Epithelial cell of proximal tubule (primary cell): ENCODE measurements around the gene ZNF592. TPM values are rescaled to one million over a fixed set of nuclear protein-coding genes. Genes with fewer than 3 reads are reported as not detected.

Experiments
- DNase-seq: peaks from one replicate; pipeline ENCODE4 v3.0.0-alpha.2; 2011; ENCODE audit warnings: low read depth
- H3K4me3 ChIP-seq: 2 replicates; pipeline ENCODE4 v1.5.1; 2011; ENCODE audit warnings: low read depth, mild to moderate bottlenecking, low read length
- total RNA-seq: library from RNA; depleted of rRNA; stranded (reverse); fragments of >200 nt; gene quantifications from 2 replicates; pipeline ENCODE4 v1.2.3, GENCODE V29; 2015
- TF ChIP-seq, protein P1 (sequence below): conservative IDR thresholded peaks from 2 replicates; pipeline ENCODE4 v1.5.1; 2012; ENCODE audit warnings: low read depth, mild to moderate bottlenecking, low read length

The ZNF592 gene
- total RNA-seq, 1 donor from 2014 or later = 8.2 TPM

DNA sequence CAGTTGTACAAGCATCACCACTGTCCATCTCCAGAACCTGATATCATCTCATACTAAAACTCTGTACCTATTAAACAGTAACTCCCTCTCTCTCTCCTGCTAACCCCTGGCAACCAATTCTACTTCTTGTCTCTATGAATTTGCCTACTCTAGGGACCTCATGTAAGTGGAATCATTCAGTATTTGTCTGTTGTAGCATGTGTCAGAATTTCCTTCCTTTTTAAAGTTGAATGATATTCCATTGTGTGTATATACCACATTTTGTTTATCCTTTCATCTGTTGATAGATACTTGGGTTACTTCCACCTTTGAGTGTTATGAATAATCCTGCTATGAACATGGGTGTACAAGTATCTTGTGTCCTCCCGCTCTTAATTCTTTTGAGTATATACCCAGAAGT lies 16.6 kb downstream of the ZNF592 start:
- H3K4me3 ChIP-seq = no peak overlapping the region
- TF ChIP-seq, protein P1, sequence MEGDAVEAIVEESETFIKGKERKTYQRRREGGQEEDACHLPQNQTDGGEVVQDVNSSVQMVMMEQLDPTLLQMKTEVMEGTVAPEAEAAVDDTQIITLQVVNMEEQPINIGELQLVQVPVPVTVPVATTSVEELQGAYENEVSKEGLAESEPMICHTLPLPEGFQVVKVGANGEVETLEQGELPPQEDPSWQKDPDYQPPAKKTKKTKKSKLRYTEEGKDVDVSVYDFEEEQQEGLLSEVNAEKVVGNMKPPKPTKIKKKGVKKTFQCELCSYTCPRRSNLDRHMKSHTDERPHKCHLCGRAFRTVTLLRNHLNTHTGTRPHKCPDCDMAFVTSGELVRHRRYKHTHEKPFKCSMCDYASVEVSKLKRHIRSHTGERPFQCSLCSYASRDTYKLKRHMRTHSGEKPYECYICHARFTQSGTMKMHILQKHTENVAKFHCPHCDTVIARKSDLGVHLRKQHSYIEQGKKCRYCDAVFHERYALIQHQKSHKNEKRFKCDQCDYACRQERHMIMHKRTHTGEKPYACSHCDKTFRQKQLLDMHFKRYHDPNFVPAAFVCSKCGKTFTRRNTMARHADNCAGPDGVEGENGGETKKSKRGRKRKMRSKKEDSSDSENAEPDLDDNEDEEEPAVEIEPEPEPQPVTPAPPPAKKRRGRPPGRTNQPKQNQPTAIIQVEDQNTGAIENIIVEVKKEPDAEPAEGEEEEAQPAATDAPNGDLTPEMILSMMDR = no peak
- DNase-seq = no peak

DNA sequence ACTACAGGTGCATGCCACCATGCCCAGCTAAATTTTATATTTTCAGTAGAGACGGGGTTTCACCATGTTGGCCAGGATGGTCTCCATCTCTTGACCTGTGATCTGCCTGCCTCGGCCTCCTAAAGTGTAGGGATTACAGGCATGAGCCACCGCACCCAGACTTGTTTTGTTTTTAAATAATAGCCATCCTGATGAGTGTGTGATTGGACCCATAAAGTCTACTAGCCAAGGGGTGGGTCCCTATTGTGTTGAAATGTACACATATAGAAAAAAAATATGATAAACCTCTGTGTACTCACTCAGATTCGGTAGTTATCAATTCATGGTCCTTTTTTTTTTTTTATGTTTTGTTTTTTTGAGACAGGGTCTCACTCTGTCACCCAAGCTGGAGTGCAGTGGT lies 17.3 kb downstream of the ZNF592 start:
- no peak for DNase-seq
- H3K4me3 ChIP-seq = no peak overlapping the region
- TF ChIP-seq, protein P1 = no peak

DNA sequence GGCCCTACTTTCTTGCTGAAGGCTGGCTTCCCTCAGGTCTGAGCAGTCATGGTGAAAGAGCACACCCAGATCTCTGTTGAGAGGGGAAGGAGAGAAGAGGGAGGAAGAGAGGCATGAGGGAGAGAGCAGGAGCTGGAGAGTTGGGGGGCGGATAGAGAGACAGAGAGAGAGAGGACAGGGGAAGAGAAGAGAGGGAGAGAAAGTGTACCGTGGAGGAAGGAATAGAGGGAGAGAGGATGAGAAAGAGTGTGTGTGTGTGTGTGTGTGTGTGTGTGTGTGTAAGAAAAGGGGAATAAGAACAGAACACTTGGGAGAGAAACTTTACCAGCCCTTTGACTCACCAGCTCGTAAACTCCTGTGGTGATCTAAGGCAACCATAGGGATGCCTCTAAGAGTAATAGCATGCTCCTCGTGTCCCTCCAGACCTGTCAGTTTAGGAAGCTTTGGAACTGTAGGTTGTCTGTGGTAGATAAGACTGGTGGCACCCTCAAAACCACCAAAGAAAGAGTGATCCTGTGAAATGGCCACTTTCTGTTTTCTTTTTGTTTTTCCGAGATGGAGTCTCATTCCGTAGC lies 18.2 kb downstream of the ZNF592 start:
- H3K4me3 ChIP-seq = no peak overlapping the region
- DNase-seq = no peak
- TF ChIP-seq, protein P1 = no peak

DNA sequence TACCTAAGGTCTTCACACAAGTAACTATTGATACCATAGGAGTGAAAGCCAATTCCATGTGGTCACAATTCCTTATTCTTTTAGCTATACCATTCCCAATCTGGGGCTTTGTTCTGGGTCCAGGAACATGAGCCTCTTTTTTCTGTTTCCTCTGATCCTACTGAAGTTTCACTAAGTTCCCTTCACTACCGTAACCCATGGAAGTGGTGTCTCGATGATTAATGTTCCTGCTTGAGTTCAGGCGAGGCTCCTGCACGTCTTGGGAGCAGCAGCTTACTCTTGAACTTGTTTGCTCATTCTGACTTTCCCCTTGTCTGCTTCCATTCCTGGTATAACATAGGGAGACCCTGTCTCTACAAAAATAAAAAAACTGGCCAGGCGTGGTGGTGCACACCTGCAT lies 23.6 kb downstream of the ZNF592 start:
- TF ChIP-seq, protein P1 = no peak
- no peak overlapping the region for H3K4me3 ChIP-seq
- no peak for DNase-seq

DNA sequence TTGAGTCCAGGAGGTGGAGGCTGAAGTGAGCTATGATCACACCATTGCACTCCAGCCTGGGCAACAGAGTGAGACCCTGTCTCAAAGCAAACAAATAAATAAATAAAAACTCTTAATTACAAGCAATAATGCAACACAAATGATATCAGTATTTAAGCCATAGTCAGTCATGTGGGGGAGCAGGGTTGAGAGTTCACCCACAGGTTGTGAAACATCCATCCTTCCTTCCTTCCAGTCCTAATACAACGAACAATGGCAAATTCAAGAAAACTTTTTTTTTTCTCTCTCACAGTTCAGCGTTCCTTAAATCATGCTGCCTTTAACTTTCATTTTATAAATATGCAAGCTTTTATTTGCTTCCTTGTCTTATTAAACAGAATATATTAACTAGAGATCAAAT lies 24.1 kb downstream of the ZNF592 start:
- no peak overlapping the region for H3K4me3 ChIP-seq
- DNase-seq = no peak
- TF ChIP-seq, protein P1 = no peak

DNA sequence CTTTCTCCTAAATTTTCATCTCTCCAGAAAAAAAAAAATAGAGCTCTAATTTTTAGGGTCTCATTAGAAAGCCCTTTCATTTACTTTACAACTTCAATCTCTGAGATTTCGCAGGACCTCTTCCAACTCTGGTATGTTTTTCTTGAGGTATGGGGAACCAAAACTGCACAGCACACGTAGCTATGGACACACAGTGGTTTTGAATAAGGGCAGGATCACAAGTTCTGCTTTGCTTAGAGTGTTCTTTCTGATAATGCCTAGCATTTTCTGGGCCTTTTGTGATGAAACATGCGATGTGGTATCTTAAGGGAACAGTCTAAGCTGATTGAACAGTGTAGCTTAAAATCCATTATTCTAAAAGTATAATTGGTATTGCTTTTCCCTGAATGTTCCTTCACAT lies 25.3 kb downstream of the ZNF592 start:
- H3K4me3 ChIP-seq = no peak overlapping the region
- no peak for DNase-seq
- TF ChIP-seq, protein P1 = no peak

DNA sequence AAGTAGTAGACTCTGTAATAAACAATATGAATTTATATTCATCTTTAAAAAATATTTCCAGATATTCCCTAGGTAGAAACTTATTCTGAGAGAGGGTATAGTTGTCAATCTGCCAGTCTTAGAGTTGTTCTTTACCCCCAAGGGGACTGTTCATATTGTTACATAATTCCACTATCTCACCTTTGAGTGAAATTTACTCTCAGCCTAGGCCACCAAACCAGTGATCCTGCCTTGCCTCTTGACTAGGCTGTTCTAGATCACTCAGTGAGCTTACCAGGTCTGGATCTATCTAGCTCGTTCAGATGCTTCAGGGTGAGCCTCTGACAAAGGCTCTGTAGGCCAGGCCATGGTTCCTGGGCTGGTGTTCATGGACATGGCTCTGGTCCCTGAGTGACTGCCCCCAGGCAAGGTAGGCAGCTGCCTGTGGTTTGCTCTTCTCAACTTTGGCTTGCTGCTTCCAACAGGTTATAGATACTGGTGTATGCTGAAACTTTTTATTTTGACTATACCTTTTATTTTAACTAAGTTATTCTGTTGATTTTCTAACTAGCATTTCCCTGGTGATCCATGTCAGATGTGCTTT lies 27.6 kb downstream of the ZNF592 start:
- H3K4me3 ChIP-seq = no peak overlapping the region
- TF ChIP-seq, protein P1 = no peak
- DNase-seq = no peak
